Measurements from ENCODE around the gene IRGC.

IRGC gene

GRCh38 chr19:43691755-43692154 lies 24.1 kb upstream of the IRGC start (continued):
- TF ChIP-seq ZNF521 (tag by site-specific recombination; IDR thresholded peaks at IDR 0.05) (no peak), ZNF248 (tag by site-specific recombination; IDR thresholded peaks at IDR 0.05) (0 out of 2 replicates have a peak, but pooled peaks have one; percentile 46), EGR2 (tag by site-specific recombination; IDR thresholded peaks at IDR 0.05; ENCODE audit: low read depth) (no peak), ZNF555 (tag by site-specific recombination; conservative IDR thresholded peaks at IDR 0.05) (peak; percentile 19; the same call in 1 of the 2 replicates), ZNF211 (tag by site-specific recombination; IDR thresholded peaks at IDR 0.05; ENCODE audit: low read depth) (0 out of 2 replicates have a peak, but pooled peaks have one; percentile 65), ZXDB (tag by site-specific recombination; IDR thresholded peaks at IDR 0.05) (no peak), KLF9 (tag by site-specific recombination; IDR thresholded peaks at IDR 0.05; ENCODE audit: low read depth) (no peak), ZNF529 (tag by site-specific recombination; IDR thresholded peaks at IDR 0.05; ENCODE audit: insufficient replicate concordance) (peak; percentile 85), ZNF366 (tag by site-specific recombination; conservative IDR thresholded peaks at IDR 0.05) (no peak), ZBTB26 (tag by site-specific recombination; optimal IDR thresholded peaks at IDR 0.05) (no peak), PRDM4 (tag by site-specific recombination; IDR thresholded peaks at IDR 0.05) (no peak), ZNF169 (tag by site-specific recombination; IDR thresholded peaks at IDR 0.05) (peak; percentile 77), ZNF610 (tag by site-specific recombination; IDR thresholded peaks at IDR 0.05; ENCODE audit: borderline replicate concordance) (peak; percentile 73), ZNF549 (tag by site-specific recombination; IDR thresholded peaks at IDR 0.05) (peak; percentile 73), OVOL3 (tag by site-specific recombination; IDR thresholded peaks at IDR 0.05) (no peak), ZNF785 (tag by site-specific recombination; IDR thresholded peaks at IDR 0.05) (no peak), KLF8 (tag by site-specific recombination; IDR thresholded peaks at IDR 0.05) (0 out of 2 replicates have a peak, but pooled peaks have one; percentile 38), ZNF623 (tag by site-specific recombination; IDR thresholded peaks at IDR 0.05) (peak; percentile 44), ZNF184 (tag by site-specific recombination; IDR thresholded peaks at IDR 0.05) (no peak), TCF7L2 (IDR thresholded peaks at IDR 0.05; ENCODE audit: borderline replicate concordance, low read depth, low read length) (no peak), ZNF670 (tag by site-specific recombination; IDR thresholded peaks at IDR 0.05; ENCODE audit: low read depth) (no peak), ZNF701 (tag by site-specific recombination; IDR thresholded peaks at IDR 0.05) (no peak), ZNF664 (tag by site-specific recombination; IDR thresholded peaks at IDR 0.05) (0 out of 2 replicates have a peak, but pooled peaks have one; percentile 27), ZFHX2 (tag by site-specific recombination; conservative IDR thresholded peaks at IDR 0.05) (no peak), ZNF175 (tag by site-specific recombination; IDR thresholded peaks at IDR 0.05) (no peak), ZNF510 (tag by site-specific recombination; IDR thresholded peaks at IDR 0.05; ENCODE audit: insufficient replicate concordance) (peak; percentile 70), ZNF274 (IDR thresholded peaks at IDR 0.05; ENCODE audit: low read length) (no peak), ZNF274 (tag by site-specific recombination; IDR thresholded peaks at IDR 0.05; ENCODE audit: borderline replicate concordance) (no peak), ZNF558 (tag by site-specific recombination; IDR thresholded peaks at IDR 0.05) (0 out of 2 replicates have a peak, but pooled peaks have one; percentile 59), ZNF112 (tag by site-specific recombination; IDR thresholded peaks at IDR 0.05) (0 out of 2 replicates have a peak, but pooled peaks have one; percentile 49), RBAK (tag by site-specific recombination; IDR thresholded peaks at IDR 0.05) (0 out of 2 replicates have a peak, but pooled peaks have one; percentile 41), KLF7 (tag by site-specific recombination; IDR thresholded peaks at IDR 0.05; ENCODE audit: borderline replicate concordance) (no peak)
- TF ChIP-seq, protein P1, sequence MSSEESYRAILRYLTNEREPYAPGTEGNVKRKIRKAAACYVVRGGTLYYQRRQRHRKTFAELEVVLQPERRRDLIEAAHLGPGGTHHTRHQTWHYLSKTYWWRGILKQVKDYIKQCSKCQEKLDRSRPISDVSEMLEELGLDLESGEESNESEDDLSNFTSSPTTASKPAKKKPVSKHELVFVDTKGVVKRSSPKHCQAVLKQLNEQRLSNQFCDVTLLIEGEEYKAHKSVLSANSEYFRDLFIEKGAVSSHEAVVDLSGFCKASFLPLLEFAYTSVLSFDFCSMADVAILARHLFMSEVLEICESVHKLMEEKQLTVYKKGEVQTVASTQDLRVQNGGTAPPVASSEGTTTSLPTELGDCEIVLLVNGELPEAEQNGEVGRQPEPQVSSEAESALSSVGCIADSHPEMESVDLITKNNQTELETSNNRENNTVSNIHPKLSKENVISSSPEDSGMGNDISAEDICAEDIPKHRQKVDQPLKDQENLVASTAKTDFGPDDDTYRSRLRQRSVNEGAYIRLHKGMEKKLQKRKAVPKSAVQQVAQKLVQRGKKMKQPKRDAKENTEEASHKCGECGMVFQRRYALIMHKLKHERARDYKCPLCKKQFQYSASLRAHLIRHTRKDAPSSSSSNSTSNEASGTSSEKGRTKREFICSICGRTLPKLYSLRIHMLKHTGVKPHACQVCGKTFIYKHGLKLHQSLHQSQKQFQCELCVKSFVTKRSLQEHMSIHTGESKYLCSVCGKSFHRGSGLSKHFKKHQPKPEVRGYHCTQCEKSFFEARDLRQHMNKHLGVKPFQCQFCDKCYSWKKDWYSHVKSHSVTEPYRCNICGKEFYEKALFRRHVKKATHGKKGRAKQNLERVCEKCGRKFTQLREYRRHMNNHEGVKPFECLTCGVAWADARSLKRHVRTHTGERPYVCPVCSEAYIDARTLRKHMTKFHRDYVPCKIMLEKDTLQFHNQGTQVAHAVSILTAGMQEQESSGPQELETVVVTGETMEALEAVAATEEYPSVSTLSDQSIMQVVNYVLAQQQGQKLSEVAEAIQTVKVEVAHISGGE (tag by site-specific recombination; conservative IDR thresholded peaks at IDR 0.05; ENCODE audit: low read depth) = no peak
- TF ChIP-seq, protein P2, sequence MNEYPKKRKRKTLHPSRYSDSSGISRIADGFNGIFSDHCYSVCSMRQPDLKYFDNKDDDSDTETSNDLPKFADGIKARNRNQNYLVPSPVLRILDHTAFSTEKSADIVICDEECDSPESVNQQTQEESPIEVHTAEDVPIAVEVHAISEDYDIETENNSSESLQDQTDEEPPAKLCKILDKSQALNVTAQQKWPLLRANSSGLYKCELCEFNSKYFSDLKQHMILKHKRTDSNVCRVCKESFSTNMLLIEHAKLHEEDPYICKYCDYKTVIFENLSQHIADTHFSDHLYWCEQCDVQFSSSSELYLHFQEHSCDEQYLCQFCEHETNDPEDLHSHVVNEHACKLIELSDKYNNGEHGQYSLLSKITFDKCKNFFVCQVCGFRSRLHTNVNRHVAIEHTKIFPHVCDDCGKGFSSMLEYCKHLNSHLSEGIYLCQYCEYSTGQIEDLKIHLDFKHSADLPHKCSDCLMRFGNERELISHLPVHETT (tag by site-specific recombination; IDR thresholded peaks at IDR 0.05) = peak; percentile 55; the same call in 1 of the 2 replicates
